ENCODE results near the gene PDGFA.

PDGFA gene

DNA sequence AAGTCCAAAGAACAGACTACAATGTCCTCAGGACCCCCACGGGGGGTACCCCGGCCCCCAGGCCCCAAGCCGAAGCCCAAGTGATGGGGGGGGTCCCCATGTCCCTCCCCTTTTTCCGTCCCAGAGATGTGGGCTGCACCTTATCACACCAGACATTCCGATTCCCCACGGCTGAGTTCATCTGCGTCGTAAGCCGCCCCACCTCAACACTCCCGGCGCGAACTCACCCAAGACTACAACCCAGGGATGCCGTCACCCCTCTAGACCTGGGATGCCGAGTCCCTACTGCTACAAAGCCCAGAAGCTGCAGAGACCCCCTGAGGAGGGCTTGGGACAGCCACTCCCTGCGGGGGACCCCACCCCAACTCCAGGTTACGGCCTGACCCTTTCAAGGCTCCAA, 14.5 kb downstream of the PDGFA start:
- no peak for DNase-seq (ENCODE audit: extremely low read depth in 1 of 2, low read depth in 1 of 2)

- DNase-seq (ENCODE audit: extremely low read depth in 1 of 2, low read depth in 1 of 2): no peak
These were observed 15.2 kb downstream of the PDGFA start for GRCh38 chr7:504221-505111.

GRCh38 chr7:503575-504111, 16.0 kb downstream of the PDGFA start:
- DNase-seq (ENCODE audit: extremely low read depth in 1 of 2, low read depth in 1 of 2): no peak

DNA sequence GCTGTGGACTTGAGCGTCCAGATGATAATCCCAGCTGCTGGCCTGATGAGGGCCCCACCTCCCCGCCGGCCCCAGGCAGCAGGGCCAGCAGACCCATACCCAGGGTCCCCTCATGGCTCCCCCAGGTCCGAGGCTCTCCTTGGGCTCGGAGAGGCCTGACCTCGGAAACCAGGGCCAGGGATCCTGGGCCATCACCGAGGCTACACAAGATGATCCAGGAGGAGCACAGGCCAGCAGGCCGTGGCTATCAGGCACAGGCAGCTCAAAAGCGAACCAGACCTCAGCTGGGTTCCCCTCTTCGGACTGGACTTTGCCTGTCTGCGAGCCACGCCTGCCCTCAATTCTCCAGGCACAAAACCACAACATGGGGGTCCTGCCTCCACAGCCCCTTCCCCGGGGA, 17.4 kb downstream of the PDGFA start:
- DNase-seq (ENCODE audit: extremely low read depth in 1 of 2, low read depth in 1 of 2): no peak

DNA sequence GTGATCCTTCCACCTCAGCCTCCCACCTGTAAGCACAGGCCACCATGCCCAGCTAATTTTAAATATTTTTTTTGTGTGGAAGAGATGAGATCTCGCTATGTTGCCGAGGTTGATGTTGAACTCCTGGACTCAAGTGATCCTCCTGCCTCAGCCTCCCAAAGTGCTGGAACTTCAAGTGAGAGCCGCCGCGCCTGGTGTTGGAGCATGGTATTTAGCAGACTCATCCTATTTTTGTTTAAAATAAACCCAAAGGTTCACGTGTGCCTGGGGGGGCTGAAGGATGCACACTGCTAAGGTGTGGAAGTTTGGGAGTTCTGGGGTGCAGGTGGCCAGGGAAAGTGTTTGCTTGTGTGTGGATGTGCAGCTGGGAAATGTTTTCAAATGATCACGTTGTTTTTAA, 18.1 kb downstream of the PDGFA start:
- DNase-seq (ENCODE audit: extremely low read depth in 1 of 2, low read depth in 1 of 2): no peak

GRCh38 chr7:500521-501420, 18.9 kb downstream of the PDGFA start:
- DNase-seq (ENCODE audit: extremely low read depth in 1 of 2, low read depth in 1 of 2): no peak

DNA sequence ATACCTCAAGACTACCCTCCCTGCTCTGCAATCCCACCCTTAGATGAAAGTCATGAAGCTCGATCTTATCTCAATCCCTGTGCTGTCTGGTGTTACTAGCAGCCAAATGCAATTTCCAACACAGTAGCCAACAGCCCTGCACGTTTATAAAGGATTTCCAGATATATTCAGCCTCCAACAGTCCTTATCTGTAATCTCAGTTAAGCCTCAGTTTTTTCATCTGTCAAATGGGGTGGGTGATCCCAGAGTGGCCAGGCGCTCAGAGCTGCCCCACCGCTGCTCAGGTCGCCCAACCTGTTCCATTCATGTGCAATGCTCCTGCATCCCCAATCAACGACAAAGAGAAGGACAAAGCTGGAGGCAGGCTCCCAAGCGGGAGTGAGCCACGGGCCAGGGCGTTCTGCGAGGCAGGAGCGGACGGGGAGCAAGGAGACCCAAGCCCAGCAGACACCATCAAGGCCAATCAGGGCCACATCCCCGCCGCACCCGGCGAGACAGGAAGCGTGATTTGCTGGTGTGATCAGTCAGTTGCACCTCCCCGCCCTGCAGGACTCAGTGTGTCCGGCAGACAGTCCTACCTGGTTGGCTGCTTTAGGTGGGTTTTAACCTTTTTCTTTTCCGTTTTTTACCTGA, 19.7 kb downstream of the PDGFA start:
- DNase-seq (ENCODE audit: extremely low read depth in 1 of 2, low read depth in 1 of 2): no peak

- DNase-seq (ENCODE audit: extremely low read depth in 1 of 2, low read depth in 1 of 2): no peak
These were observed 20.7 kb downstream of the PDGFA start for GRCh38 chr7:498678-499641.

- no peak for DNase-seq (ENCODE audit: extremely low read depth in 1 of 2, low read depth in 1 of 2)
These were observed 21.5 kb downstream of the PDGFA start for GRCh38 chr7:497946-498655.

DNA sequence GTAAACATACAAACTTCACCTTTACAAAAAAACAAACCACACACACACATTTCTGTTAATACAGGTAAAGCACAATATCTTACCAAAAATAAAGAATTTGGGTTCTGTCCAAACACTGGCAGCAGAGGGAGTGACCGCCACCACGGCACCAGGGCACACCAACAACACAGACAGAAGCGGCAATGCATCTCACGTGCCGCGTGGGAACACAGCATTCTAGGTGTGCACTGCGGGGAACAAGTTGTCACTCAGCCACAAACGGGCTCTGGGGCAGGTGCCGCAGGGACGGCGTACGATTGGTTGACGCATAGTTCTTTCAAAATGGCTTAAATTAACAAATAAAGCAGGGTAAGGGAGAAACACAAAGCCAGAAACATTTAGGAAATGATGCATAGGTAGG, 22.3 kb downstream of the PDGFA start:
- DNase-seq (ENCODE audit: extremely low read depth in 1 of 2, low read depth in 1 of 2): no peak

- DNase-seq (ENCODE audit: extremely low read depth in 1 of 2, low read depth in 1 of 2): no peak
These were observed 22.9 kb downstream of the PDGFA start for GRCh38 chr7:496528-497295.

GRCh38 chr7:495761-496321, 23.8 kb downstream of the PDGFA start:
- no peak for DNase-seq (ENCODE audit: extremely low read depth in 1 of 2, low read depth in 1 of 2)

DNA sequence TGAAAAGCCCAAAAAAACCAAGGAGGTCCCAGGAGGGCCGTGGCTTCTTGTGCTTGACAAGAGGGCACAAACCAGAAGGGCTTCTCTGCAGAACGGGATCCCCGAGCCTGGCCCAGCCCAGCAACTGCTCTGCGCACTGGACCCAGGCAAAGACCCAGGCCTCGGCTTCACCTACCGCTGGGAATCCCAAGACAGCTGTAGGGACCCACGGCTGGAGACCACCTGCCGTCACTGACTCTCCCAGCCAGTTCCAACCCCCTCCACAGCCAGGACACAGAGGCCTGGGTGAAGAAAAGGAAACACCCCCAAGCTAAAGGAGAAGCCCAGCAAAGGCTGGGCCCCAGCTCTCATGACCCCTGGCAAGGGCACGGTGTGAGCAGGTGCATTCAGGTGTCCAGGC, 24.3 kb downstream of the PDGFA start:
- no peak for DNase-seq (ENCODE audit: extremely low read depth in 1 of 2, low read depth in 1 of 2)

- DNase-seq (ENCODE audit: extremely low read depth in 1 of 2, low read depth in 1 of 2): no peak
These were observed 24.7 kb downstream of the PDGFA start for GRCh38 chr7:494906-495305.

DNA sequence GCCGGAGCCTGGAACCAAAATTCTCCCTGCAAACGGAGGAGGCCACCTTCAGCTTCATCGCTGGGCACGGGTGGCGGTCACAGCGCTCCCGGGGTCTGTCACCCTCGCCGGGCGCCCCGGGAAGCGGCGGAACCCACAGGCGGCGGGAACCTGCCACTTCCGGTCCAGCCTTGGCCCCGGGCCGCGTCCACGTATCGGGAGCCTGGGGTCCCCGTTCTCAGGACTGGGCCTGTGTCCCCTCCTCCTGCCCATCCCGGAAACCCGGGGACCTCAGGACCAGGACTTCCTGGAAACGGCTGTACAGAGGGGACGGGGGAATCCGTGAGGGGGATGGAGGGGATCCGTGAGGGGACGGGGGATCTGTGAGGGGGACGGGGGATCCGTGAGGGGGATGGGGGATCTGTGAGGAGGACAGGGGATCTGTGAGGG, 25.4 kb downstream of the PDGFA start:
- no peak for DNase-seq (ENCODE audit: extremely low read depth in 1 of 2, low read depth in 1 of 2)

GRCh38 chr7:493661-494251, 25.9 kb downstream of the PDGFA start:
- no peak for DNase-seq (ENCODE audit: extremely low read depth in 1 of 2, low read depth in 1 of 2)

DNA sequence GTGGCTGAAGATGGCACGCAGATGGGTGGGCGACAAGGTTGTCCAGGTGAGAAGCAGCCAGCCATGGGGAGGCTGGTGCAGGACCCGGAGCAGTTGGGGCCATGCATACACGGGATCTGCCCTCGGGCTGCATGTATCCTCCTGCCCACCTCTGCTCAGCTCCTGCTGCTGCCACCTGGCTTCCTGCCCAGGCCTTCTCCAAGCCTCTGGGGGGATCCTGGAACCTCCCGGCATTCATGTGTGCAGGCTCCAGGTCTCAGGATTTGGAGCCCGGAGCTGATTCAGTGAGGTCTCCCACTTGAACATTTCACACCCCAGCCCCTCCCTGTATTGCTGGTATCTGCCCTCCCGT, 27.0 kb downstream of the PDGFA start:
- DNase-seq (ENCODE audit: extremely low read depth in 1 of 2, low read depth in 1 of 2): no peak

Measured in activated CD8-positive, alpha-beta memory T cell treated with anti-CD3 and anti-CD28 coated beads for 1 hour (primary cell).